ENCODE measurements around the gene DYNC2I2.
A peak's percentile ranks its signal among the peaks of the same experiment; 100 is the strongest.
"Not testable (repeated sequence)": the region's sequence is repeated elsewhere in the genome, so short reads cannot be mapped to it uniquely, and the experiment has no call there.

Gene DYNC2I2

DNA sequence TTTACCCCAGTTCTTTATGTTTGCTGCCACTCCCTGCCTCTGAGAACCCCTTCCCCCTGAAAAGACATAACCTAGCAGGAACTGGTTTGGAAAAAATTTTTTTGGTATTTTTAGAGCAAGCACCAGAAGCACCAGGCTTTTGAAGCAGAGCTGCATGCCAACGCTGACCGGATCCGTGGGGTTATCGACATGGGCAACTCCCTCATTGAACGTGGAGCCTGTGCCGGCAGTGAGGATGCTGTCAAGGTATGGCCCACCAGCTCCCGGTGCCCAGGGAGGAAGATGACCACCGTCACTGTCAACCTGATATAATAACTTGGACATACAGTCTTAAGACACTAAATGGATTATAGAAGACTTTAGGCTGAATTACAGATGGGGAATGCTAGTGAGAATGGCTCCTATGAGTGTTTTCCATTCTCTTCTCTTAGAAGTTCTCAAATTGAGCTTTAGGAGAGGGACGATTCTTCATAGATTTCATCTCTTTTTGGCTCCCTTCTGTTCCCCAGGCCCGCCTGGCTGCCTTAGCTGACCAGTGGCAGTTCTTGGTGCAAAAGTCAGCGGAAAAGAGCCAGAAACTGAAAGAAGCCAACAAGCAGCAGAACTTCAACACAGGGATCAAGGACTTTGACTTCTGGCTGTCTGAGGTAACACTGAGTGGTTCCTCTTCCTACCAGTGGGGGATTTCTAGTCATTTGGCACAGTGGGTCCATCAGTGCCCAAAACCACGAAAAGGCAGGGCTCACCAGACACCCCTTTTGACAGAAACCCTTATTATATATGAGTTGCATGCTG, 44.9 kb downstream of the DYNC2I2 start:
- DNase-seq, result no peak

DNA sequence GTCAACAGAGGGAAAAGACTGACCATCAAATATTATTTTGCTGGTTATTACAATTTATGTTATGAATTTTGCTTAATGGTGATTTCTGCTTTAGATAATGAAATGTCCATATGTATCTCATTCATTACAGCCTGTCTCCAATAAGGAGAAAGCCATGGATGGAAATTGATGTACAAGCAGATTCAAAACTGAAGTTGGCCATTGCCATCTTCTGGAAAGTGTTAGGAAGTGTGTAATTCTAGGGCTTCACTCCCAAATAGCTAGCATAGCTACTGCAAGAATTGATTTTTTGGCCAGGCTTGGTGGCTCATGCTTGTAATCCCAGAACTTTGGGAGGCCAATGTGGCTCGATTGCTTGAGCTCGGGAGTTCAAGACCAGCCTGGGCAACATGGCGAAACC, 45.8 kb downstream of the DYNC2I2 start:
- no peak for DNase-seq

DNA sequence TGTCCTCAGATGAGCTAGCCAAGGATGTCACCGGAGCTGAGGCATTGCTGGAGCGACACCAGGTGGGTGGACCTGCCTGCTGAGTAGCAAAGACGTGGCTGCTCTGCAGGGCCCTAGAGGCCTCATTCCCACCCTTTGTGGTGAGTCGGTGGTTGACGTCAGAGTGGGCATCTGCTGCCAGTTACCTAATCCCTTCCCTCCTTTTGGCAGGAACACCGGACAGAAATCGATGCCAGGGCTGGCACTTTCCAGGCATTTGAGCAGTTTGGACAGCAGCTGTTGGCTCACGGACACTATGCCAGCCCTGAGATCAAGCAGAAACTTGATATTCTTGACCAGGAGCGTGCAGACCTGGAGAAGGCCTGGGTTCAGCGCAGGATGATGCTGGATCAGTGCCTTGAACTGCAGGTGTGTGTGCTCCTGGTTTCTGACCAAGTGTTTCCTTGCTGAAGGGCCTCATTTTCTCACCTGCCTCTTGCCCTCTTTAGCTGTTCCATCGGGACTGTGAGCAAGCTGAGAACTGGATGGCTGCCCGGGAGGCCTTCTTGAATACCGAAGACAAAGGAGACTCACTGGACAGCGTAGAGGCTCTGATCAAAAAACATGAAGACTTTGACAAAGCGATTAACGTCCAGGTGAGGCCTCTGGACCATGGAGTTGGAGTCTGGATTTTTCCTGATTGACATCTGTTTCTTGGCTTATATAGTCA, 48.9 kb downstream of the DYNC2I2 start:
- DNase-seq, result no peak

DNA sequence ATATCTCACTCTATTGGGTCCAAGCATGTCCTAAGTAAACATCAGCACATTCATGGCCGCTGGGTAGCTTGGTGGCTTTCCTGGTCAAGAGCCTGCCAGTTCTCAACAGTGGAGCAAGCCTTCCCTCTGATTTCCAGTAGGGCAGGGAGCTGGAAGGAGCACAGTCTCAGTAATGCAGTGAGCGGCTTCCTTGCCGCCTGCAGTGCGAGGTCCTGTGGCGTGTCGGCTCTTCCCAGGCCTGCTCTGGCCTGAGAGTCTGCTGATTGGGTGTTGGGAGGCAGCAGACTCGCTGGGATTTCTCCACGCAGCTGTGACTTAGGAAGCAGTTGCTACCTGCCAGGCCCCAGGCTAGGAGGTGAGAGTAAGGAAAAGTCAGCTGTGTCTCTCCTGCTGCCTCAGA, 53.0 kb downstream of the DYNC2I2 start:
- no peak for DNase-seq

DNA sequence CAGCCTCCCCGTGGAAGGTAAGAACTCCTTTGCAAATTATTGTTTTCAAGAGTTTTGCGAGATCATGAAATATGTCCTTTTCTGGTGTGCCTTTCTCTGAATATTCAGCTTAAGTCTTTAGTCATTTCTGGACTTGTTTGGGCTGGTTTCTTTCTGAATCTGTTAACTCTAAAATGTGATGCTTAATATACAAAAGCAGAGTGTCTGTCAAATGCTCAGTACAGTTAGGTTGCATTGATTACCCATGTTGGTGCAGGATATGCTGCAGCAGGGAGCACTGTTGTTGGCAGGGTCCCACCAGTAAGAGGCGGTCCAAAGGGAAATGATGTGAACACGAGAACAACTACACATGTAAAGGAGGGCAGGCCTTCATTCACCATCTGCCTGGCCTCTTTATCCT, 56.5 kb downstream of the DYNC2I2 start:
- DNase-seq, result no peak

DNA sequence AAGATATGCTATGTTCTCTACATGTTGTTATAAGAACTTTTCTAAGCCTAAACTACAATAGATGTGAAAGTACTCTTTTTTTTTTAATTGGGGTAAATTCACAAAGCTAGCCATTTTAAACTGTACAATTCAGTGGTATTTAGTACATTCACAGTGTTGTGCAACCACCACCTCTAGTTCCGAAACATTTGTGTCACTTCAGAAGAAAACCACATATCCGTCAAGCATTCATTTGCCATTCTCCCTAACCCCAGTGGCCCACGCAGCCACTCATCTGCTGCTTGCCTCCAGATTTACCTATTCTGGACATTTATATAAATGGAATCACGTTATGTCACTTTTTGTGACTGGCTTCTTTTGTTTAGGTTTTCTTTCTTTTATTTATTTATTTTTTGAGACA, 61.2 kb downstream of the DYNC2I2 start:
- no peak for DNase-seq

DNA sequence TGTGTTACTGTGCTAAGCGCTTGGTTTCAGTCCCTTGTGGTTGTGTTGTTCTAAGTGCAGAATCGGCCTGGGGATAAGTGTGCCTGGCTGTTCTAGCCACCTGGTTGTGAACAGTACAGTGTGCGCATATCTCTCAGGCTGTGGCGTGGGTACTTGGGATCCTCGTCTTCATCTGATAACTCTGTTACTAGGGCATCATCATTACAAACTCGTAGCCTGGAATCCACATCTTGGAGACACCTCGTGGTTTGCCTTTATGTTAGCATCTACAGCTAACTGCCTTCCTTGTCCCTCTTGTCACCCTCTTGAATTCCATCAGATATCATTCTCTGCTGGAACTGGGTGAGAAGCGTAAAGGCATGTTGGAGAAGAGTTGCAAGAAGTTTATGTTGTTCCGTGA, 62.8 kb downstream of the DYNC2I2 start:
- DNase-seq, result no peak

DNA sequence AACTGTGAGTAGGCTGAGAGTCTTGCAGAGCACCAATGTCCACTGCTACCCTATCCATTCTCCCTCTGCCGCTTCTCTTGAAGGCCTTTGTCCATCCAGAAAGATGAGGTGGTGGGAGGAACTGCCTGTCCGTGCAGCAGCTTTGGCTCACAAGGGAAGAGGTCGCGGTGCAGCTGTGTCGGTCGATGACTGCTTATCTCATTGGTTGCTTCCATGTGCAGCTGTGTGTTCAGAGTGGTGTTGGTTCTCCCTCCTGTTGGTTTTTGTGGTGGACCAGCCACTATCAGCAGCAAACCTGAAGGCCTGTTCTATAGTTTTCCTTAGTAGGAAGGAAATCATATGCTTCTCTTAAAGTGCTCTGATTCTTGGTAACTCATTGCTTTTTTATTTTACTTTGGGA, 63.6 kb downstream of the DYNC2I2 start:
- no peak for DNase-seq

DNA sequence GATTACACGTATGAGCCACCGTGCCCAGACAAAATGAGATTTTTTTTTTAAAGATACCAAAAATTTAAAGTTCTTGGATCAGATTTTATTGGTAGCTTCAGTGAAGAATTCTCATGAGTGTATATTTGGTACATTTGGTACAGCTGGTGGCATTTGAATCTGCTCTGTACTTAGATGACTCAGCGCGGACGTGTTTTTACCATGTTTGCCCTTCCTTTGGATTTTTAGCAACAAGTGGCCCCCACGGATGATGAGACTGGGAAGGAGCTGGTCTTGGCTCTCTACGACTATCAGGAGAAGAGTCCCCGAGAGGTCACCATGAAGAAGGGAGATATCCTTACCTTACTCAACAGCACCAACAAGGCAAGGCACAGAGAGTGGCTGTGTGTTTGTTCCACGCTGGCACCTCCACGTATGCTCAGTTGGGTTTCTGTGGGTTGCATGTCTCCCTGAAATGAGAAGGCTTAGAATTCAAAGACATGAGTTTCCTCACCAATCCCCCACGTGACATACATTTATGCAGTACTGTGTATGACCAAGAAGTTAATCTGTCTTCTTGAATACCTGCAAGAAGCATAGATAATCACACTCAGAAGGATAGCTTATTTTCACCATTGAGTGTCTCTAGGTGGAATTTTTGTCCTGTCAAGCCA, 67.9 kb downstream of the DYNC2I2 start:
- DNase-seq, result no peak

DNA sequence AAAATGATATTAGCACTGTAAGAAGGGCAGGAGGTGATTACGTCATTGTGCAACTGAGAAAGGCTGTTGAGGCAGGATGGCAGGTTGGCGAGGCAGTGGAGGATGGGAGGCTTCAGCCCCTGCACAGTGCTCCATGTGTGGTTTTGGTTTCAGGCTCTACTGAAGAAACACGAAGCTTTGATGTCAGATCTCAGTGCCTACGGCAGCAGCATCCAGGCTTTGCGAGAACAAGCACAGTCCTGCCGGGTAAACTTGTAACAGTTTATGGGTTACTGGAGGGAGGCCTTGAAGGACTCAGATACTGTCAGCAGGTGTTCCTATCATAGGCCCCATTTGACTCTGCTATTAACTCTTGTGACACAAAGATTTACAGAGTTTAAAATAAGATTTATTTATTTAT, 69.2 kb downstream of the DYNC2I2 start:
- DNase-seq, result peak; percentile 30 to 33

DNA sequence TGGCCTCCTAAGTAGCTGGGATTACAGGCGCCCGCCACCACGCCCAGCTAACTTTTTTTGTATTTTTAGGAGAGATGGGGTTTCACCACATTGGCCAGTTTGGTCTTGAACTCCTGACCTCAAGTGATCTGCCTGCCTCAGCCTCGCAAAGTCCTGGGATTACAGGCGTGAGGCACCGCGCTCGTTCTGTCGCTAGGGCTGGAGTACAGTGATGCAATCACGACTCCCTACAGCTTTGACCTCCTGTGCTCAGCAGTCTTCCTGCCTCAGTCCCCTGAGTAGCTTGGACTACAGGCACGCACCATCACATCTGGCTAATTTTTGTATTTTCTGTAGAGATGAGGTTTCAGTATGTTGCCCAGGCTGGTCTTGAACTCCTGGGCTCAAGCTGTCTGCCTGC, 69.7 kb downstream of the DYNC2I2 start:
- not testable (repeated sequence) for DNase-seq

DNA sequence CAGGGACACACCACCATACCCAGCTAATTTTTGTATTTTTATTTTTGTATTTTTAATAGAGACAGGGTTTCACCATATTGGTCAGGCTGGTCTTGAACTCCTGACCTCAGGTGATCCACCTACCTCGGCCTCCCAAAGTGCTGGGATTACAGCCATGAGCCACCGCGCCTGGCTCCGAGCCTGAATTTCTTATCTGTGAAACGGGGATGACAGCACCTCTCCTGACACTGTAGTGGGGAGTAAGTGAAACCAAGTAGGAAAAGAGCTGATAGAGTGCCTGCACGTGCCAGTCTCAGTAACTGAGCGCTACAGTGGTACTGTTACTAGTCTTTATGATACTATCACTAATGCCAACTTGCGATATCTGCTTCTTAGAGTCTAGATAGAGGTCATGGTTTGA, 71.5 kb downstream of the DYNC2I2 start:
- not testable (repeated sequence) for DNase-seq

Data from CD4-positive, alpha-beta T cell treated with Interleukin-1 beta for 1 hour (primary cell).